K562 (cell line): ENCODE results near the gene KL. TPM values are rescaled to one million over a fixed set of nuclear protein-coding genes. Genes with fewer than 3 reads are reported as not detected.

Source experiments
- ATAC-seq: fragments of 200-7000 bp; cut with Tn5 transposase; 3 replicates; pipeline ENCODE4 v1.9.1; 2020; ENCODE audit warnings: moderate library complexity
- BruUV-seq: library from RNA; stranded (reverse); fragments of 400-500 nt; replicated peaks from 2 replicates; lab custom pipeline; 2021; lab: Mats Ljungman, UMichigan
- CTCF ChIA-PET: fragments of 300-600 bp; formaldehyde crosslinking; extraction: SDS; loops from one replicate; lab custom pipeline; 2021; ENCODE audit warnings: low intra/inter-chr PET ratio; lab: Yijun Ruan, JAX
- POLR2A ChIA-PET: fragments of 300-600, 350-650 bp; sonication (Branson Sonifier 250); formaldehyde crosslinking; extraction: SDS; loops from one replicate; lab custom pipeline; 2021; ENCODE audit warnings: antibody characterized with exemption, inconsistent platforms; lab: Yijun Ruan, JAX
- DNase-seq, 4 experiments: peaks; one replicate each; pipeline versions ENCODE4 v3.0.0 to v3.0.0-alpha.2; 2011 to 2018; ENCODE audit warnings: low spot score in 3 of 4, mixed read lengths in 3 of 4; ENCODE audit errors: extremely low read depth in 1 of 4
- FAIRE-seq: peaks from 2 replicates; lab custom pipeline; 2011; peaks lifted over from hg19 to GRCh38; lab: Jason Lieb, UNC
- H2AFZ ChIP-seq: 2 replicates; pipeline ENCODE4 v1.6.0; 2011; ENCODE audit warnings: low read depth, low read length, control low read depth, inconsistent platforms
- H3K27ac ChIP-seq: fragments of 200-600 bp; 3 replicates; pipeline ENCODE4 v1.8.0; 2011; ENCODE audit warnings: low read depth, mild to moderate bottlenecking, control low read depth, inconsistent platforms, low read length, moderate library complexity, mixed read lengths; ENCODE audit errors: extremely low read depth
- H3K27me3 ChIP-seq, 2 experiments: fragments of 300-600 bp in 1 of 2; 2 replicates in 1 of 2; 3 replicates in 1 of 2; pipeline versions ENCODE4 v1.6.0 to v1.8.0; 2011; ENCODE audit warnings: inconsistent platforms in 2 of 2, low read length in 2 of 2, mild to moderate bottlenecking in 1 of 2, mixed read lengths in 1 of 2, moderate library complexity in 1 of 2; ENCODE audit not compliant: control insufficient read depth in 2 of 2, insufficient read depth in 2 of 2
- H3K36me3 ChIP-seq: fragments of 300-600 bp; 3 replicates; pipeline ENCODE4 v1.8.0; 2011; ENCODE audit warnings: mild to moderate bottlenecking, low read length, inconsistent platforms; ENCODE audit not compliant: control insufficient read depth, insufficient read depth
- H3K4me1 ChIP-seq, 2 experiments: fragments of 200-600 bp in 1 of 2; replicated peaks in 1 of 2; 2 replicates in 1 of 2; 3 replicates in 1 of 2; pipeline versions ENCODE4 v1.5.1 to v1.8.0; 2011; ENCODE audit warnings: inconsistent platforms in 2 of 2, low read length in 2 of 2, mild to moderate bottlenecking in 1 of 2, mixed read lengths in 1 of 2, moderate library complexity in 1 of 2; ENCODE audit not compliant: control insufficient read depth in 2 of 2, insufficient read depth in 2 of 2
- H3K4me2 ChIP-seq: 2 replicates; pipeline ENCODE4 v1.6.1; 2011; ENCODE audit warnings: low read length, control low read depth, inconsistent platforms, mixed read lengths; ENCODE audit not compliant: insufficient read depth
- H3K4me3 ChIP-seq: fragments of 200-600 bp; sonication (generic), shearing (Covaris generic); 2 replicates; pipeline ENCODE4 v1.5.1; 2016; ENCODE audit warnings: control low read depth, inconsistent platforms
- H3K79me2 ChIP-seq: fragments of 200-600 bp; 3 replicates; pipeline ENCODE4 v1.8.0; 2011; ENCODE audit warnings: low read length, inconsistent platforms; ENCODE audit not compliant: control insufficient read depth, insufficient read depth
- H3K9ac ChIP-seq, 2 experiments: 2 replicates each; pipeline versions ENCODE4 v1.6.0 to v1.6.1; 2011; ENCODE audit warnings: low read depth in 2 of 2, low read length in 2 of 2, control low read depth in 1 of 2, inconsistent platforms in 1 of 2, mild to moderate bottlenecking in 1 of 2, mixed read lengths in 1 of 2; ENCODE audit not compliant: insufficient read depth in 1 of 2
- H3K9me1 ChIP-seq: one replicate; pipeline ENCODE4 v1.6.0; 2011; ENCODE audit warnings: inconsistent platforms, mild to moderate bottlenecking, low read length, moderate library complexity; ENCODE audit not compliant: control insufficient read depth, insufficient read depth
- H3K9me3 ChIP-seq: replicated peaks from 2 replicates; pipeline ENCODE4 v1.5.1; 2011; ENCODE audit warnings: low read depth, low read length, inconsistent platforms; ENCODE audit not compliant: control insufficient read depth, insufficient read depth
- H4K20me1 ChIP-seq: replicated peaks from 2 replicates; pipeline ENCODE4 v1.6.1; 2011; ENCODE audit warnings: low read length, inconsistent platforms, mixed read lengths; ENCODE audit not compliant: control insufficient read depth, insufficient read depth
- ETS2 ChIP-seq: IDR thresholded peaks from 2 replicates; pipeline ENCODE4 v1.6.1; 2016; ENCODE audit warnings: borderline replicate concordance, missing genetic modification characterization, mild to moderate bottlenecking, moderate library complexity, missing compliant biosample characterization; ENCODE audit not compliant: poor library complexity, severe bottlenecking
- GTF2A2 ChIP-seq: IDR thresholded peaks from 2 replicates; pipeline ENCODE4 v1.6.1; 2016; ENCODE audit warnings: mild to moderate bottlenecking, missing genetic modification characterization, missing compliant biosample characterization
- PRPF4 ChIP-seq: fragments of 200-400 bp; formaldehyde crosslinking; IDR thresholded peaks from one replicate; pipeline ENCODE4 v1.6.1; 2017; ENCODE audit warnings: low read length, low read depth, mild to moderate bottlenecking; ENCODE audit not compliant: insufficient read depth, poor library complexity, severe bottlenecking
- ZNF197 ChIP-seq: fragments of 200-800 bp; sonication (Bioruptor generic); IDR thresholded peaks from 2 replicates; pipeline ENCODE4 v1.6.1; 2016; ENCODE audit warnings: low read depth, missing genetic modification characterization, missing compliant biosample characterization
- WGBS: fragments of 100-300 bp; shearing (Covaris generic); methylation state at CpG from one replicate; pipeline ENCODE4 v1.1.6; 2016; ENCODE audit warnings: low coverage, mixed read lengths; ENCODE audit not compliant: insufficient coverage; ENCODE audit errors: missing lambda C conversion rate; 5-methylcytosine and 5-hydroxymethylcytosine counted together
- in situ Hi-C: fragments of 300-500 bp; cut with MboI; formaldehyde crosslinking; loops from 4 replicates; pipeline ENCODE4 v1.15.0; 2018; ENCODE audit warnings: inconsistent platforms, mixed read lengths
- intact Hi-C: fragments of 100-400 bp; cut with micrococcal nuclease; formaldehyde crosslinking; loops from 2 replicates; pipeline ENCODE4 v1.14.2; 2022
- polyA plus RNA-seq, 8 experiments: library from polyadenylated mRNA; depleted of rRNA in 4 of 8; stranded (reverse) in 5 of 8; unstranded in 3 of 8; fragments of >200 nt; fragmentation: Nextera tagmentation in 2 of 8; fragmentation: Illumina TruSeq in 1 of 8; extraction: Ambion mirVana in 2 of 8; extraction: Trizol in 1 of 8; gene quantifications; 2 replicates each; pipeline versions ENCODE4 v1.2.1 to v1.2.3, GENCODE V29; 2011 to 2014; ENCODE audit warnings: inconsistent platforms in 1 of 8, missing spikeins in 1 of 8
- total RNA-seq, 7 experiments: library from RNA; depleted of rRNA in 6 of 7; stranded (reverse); fragments of >200 nt in 6 of 7; fragmentation: Illumina TruSeq in 2 of 7; extraction: Trizol in 2 of 7; gene quantifications; 2 replicates each; pipeline versions ENCODE4 v1.2.1 to v1.2.3, GENCODE V29; 2011 to 2021; ENCODE audit warnings: low replicate concordance in 1 of 7
- TF ChIP-seq, protein P1 (sequence below): fragments of 250-450 bp; sonication (Bioruptor Pico); IDR thresholded peaks from 2 replicates; pipeline ENCODE4 v1.5.0; 2021; ENCODE audit warnings: mild to moderate bottlenecking, moderate library complexity

KL gene
- total and polyA plus RNA-seq, 9 of the 15 experiments (the other 6 are each of a cell fraction or from before 2014, with no cell fraction given), result not detected

DNA sequence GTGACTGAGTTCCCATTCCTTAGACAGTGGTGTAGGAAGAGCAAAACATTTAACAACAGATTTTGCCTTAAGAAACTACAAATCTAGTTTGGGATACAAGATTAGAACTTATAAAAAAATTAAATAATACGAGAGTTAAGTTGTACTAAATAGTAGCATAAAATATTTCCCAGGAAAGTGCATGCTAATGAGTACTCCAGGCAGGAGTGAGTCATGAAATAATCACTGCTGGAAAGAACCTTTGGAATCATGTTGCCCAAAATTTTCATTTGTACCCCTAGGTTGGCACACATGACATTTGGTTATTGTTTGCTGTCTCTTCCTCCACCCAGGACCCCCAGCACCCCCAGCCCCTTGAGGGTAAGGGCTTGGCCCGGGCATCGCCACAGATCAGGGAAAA is 26.3 kb upstream of the KL start:
- intact Hi-C loops (no loop called here), in situ Hi-C loops (no loop called here)
- DNase-seq (no peak), FAIRE-seq (no peak), ATAC-seq (no peak)
- BruUV-seq, result no TSS peak
- TF ChIP-seq ETS2 (tag) (no peak), ZNF197 (no peak), GTF2A2 (tag) (no peak), PRPF4 (no peak)
- TF ChIP-seq, protein P1, sequence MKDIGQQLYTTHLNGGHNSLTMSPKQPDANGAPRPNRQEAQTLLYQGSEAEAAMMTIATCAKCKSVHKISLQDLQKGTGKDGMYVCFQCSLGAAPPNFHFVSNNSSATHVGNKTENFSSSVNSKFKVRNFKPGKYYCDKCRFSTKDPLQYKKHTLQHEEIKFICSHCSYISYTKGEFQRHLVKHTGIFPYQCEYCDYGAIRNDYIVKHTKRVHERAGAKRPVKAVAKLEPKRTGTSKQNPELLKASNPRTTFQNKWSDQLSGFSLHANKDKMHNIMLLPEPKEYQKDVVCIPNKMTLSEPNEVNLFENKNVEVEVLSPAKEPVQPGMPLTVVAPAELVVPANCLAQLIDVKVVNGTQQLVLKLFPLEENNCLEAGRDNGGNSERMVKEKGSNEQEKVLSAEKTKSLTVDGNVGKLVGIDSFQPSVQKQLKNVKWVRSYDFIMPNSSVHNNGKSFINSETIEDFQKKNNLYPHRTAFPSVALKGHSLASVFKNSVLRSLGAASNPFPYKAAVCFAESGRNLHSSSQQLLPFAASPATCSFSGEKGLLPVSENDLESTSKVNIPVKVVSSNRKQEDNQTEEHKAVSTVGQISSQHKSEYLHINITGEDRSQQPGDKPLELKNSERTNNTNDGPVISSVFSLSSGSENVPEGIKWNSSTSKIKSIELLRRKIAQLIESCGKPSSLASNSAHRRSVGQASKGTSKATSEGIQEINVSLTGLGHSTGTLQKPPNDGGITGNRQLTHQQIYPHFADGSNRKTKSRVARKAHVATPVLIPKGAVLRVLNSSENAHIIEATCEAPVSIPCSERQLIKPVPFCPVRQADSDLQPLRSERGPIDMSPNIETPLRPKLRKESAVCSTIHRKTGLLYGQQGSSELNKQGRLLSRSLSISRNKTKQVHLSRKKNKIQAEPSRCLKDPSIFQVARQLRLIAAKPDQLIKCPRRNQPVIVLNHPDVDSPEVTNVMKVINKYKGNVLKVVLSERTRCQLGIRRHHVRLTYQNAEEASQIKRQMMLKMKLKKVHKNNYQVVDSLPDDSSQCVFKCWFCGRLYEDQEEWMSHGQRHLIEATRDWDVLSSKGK (CRISPR knock-in tag), result no peak
- H3K27ac ChIP-seq, result no peak overlapping the region
- no peaks in the 10 kb centered on the region for H3K79me2 ChIP-seq
- H4K20me1 ChIP-seq, result no peaks in the 10 kb centered on the region
- no peaks in the 10 kb centered on the region; a peak in 1 of 5 replicates for H3K27me3 ChIP-seq
- H3K9me3 ChIP-seq, result no peaks in the 10 kb centered on the region
- no peak overlapping the region for H3K4me2 ChIP-seq
- 0% methylated on average over 3 of the region's 3 CpGs for WGBS
- POLR2A ChIA-PET, result no interaction called here
- no peaks in the 10 kb centered on the region for H3K9me1 ChIP-seq
- no peak overlapping the region for H3K4me3 ChIP-seq
- H2AFZ ChIP-seq, result no peak overlapping the region
- H3K9ac ChIP-seq, result no peak overlapping the region
- CTCF ChIA-PET, result no interaction called here
- no peaks in the 10 kb centered on the region for H3K4me1 ChIP-seq
- no peaks in the 10 kb centered on the region for H3K36me3 ChIP-seq
